Loucy (cell line): ENCODE results near the gene PTPRT.

Experiments used
- CTCF ChIP-seq: fragments of 200-600 bp; sonication (generic); conservative IDR thresholded peaks from 2 replicates; pipeline ENCODE4 v1.5.1; 2014; ENCODE audit warnings: mild to moderate bottlenecking, antibody characterized with exemption, low read length
- EZH2phosphoT487 ChIP-seq: fragments of 200-600 bp; IDR thresholded peaks from 2 replicates; pipeline ENCODE4 v1.6.1; 2018; ENCODE audit warnings: antibody characterized with exemption, mild to moderate bottlenecking, moderate library complexity, borderline replicate concordance

GRCh38 chr20:42949950-42950349 lies 239.8 kb downstream of the PTPRT start:
- no peak for TF ChIP-seq CTCF
- no peak for TF ChIP-seq EZH2phosphoT487
